SK-N-SH treated with all-trans-retinoic acid at 6 μM for 48 hours (cell line): ENCODE measurements around the gene ARID3B.

Experiments
- ARNTL ChIP-seq: fragments of 450-650 bp; formaldehyde crosslinking; IDR thresholded peaks from 2 replicates; pipeline ENCODE4 v1.5.0; 2020; ENCODE audit warnings: low read depth, mild to moderate bottlenecking, moderate library complexity, borderline replicate concordance
- ESRRG ChIP-seq: fragments of 250-450 bp; sonication (Bioruptor Pico); IDR thresholded peaks from 2 replicates; pipeline ENCODE4 v1.6.1; 2021; ENCODE audit warnings: mild to moderate bottlenecking
- GLIS3 ChIP-seq: fragments of 250-450 bp; sonication (Bioruptor Pico); IDR thresholded peaks from 2 replicates; pipeline ENCODE4 v1.5.0; 2020; ENCODE audit warnings: mild to moderate bottlenecking, moderate library complexity
- ISL1 ChIP-seq: fragments of 250-450 bp; sonication (Bioruptor Pico); IDR thresholded peaks from 2 replicates; pipeline ENCODE4 v2.1.2; 2022; ENCODE audit warnings: mild to moderate bottlenecking, moderate library complexity
- OSR1 ChIP-seq: fragments of 250-450 bp; sonication (Bioruptor Pico); IDR thresholded peaks from 2 replicates; pipeline ENCODE4 v1.8.0; 2022; ENCODE audit warnings: moderate library complexity, mild to moderate bottlenecking, inconsistent platforms
- PPARA ChIP-seq: fragments of 250-450 bp; sonication (Bioruptor Pico); IDR thresholded peaks from 2 replicates; pipeline ENCODE4 v1.5.0; 2020; ENCODE audit warnings: mild to moderate bottlenecking, borderline replicate concordance
- RARB ChIP-seq: fragments of 250-450 bp; sonication (Bioruptor Pico); IDR thresholded peaks from 2 replicates; pipeline ENCODE4 v1.8.0; 2021; ENCODE audit warnings: mild to moderate bottlenecking, moderate library complexity
- ZC3H10 ChIP-seq: fragments of 250-450 bp; sonication (Bioruptor Pico); IDR thresholded peaks from 2 replicates; pipeline ENCODE4 v1.5.1; 2021; ENCODE audit warnings: mild to moderate bottlenecking, moderate library complexity
- ZFP3 ChIP-seq: fragments of 250-450 bp; sonication (Bioruptor Pico); IDR thresholded peaks from 2 replicates; pipeline ENCODE4 v1.5.0; 2020; ENCODE audit warnings: mild to moderate bottlenecking, moderate library complexity
- ZFP30 ChIP-seq: fragments of 450-650 bp; formaldehyde crosslinking; IDR thresholded peaks from 2 replicates; pipeline ENCODE4 v1.5.0; 2022; ENCODE audit warnings: mild to moderate bottlenecking, moderate library complexity
- ZNF565 ChIP-seq: fragments of 450-650 bp; formaldehyde crosslinking; conservative IDR thresholded peaks from 2 replicates; pipeline ENCODE4 v1.5.0; 2020; ENCODE audit warnings: low read depth, mild to moderate bottlenecking, moderate library complexity
- ZNF70 ChIP-seq: fragments of 450-650 bp; formaldehyde crosslinking; IDR thresholded peaks from 2 replicates; pipeline ENCODE4 v1.5.0; 2020; ENCODE audit warnings: mild to moderate bottlenecking, moderate library complexity
- TF ChIP-seq, protein P1 (sequence below): fragments of 250-450 bp; sonication (Bioruptor Pico); IDR thresholded peaks from 2 replicates; pipeline ENCODE4 v1.8.0; 2020; ENCODE audit warnings: mild to moderate bottlenecking, moderate library complexity, borderline replicate concordance
- TF ChIP-seq, protein P2 (sequence below): fragments of 250-450 bp; sonication (Bioruptor Pico); IDR thresholded peaks from 2 replicates; pipeline ENCODE4 v1.5.1; 2020; ENCODE audit warnings: low read depth, mild to moderate bottlenecking, moderate library complexity

DNA sequence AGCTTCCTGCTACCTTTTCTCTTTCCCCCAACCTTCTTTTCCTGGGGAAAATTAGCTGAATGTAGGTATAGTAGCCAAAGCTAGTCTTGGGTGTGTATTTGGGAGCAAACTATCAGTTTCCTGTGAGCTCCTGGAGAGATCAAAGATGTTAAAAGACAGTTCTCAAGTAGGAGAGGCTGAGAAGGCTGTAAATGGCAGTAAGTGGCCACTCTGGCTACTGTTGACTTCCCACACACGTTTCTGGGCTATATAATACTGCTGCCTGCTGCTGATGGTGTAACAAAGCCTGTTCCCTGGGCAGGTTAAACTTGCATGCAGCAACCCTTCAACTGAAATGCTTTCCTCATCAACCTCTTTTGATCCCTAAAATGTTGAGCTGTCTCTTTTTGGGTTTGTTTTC lies 27.6 kb downstream of the ARID3B start:
- TF ChIP-seq ISL1 (CRISPR knock-in tag): no peak
- TF ChIP-seq, protein P1, sequence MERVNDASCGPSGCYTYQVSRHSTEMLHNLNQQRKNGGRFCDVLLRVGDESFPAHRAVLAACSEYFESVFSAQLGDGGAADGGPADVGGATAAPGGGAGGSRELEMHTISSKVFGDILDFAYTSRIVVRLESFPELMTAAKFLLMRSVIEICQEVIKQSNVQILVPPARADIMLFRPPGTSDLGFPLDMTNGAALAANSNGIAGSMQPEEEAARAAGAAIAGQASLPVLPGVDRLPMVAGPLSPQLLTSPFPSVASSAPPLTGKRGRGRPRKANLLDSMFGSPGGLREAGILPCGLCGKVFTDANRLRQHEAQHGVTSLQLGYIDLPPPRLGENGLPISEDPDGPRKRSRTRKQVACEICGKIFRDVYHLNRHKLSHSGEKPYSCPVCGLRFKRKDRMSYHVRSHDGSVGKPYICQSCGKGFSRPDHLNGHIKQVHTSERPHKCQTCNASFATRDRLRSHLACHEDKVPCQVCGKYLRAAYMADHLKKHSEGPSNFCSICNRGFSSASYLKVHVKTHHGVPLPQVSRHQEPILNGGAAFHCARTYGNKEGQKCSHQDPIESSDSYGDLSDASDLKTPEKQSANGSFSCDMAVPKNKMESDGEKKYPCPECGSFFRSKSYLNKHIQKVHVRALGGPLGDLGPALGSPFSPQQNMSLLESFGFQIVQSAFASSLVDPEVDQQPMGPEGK (CRISPR knock-in tag): no peak
- TF ChIP-seq RARB (CRISPR knock-in tag): no peak
- no peak for TF ChIP-seq ZFP30 (CRISPR knock-in tag)
- TF ChIP-seq PPARA: no peak
- TF ChIP-seq GLIS3: no peak
- TF ChIP-seq ESRRG (CRISPR knock-in tag): no peak
- TF ChIP-seq ZFP3 (CRISPR knock-in tag): no peak
- TF ChIP-seq ARNTL (CRISPR knock-in tag): no peak
- TF ChIP-seq ZC3H10 (CRISPR knock-in tag): no peak
- no peak for TF ChIP-seq ZNF565
- no peak for TF ChIP-seq ZNF70 (CRISPR knock-in tag)
- TF ChIP-seq, protein P2, sequence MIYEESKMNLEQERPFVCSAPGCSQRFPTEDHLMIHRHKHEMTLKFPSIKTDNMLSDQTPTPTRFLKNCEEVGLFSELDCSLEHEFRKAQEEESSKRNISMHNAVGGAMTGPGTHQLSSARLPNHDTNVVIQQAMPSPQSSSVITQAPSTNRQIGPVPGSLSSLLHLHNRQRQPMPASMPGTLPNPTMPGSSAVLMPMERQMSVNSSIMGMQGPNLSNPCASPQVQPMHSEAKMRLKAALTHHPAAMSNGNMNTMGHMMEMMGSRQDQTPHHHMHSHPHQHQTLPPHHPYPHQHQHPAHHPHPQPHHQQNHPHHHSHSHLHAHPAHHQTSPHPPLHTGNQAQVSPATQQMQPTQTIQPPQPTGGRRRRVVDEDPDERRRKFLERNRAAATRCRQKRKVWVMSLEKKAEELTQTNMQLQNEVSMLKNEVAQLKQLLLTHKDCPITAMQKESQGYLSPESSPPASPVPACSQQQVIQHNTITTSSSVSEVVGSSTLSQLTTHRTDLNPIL (CRISPR knock-in tag): no peak
- no peak for TF ChIP-seq OSR1 (CRISPR knock-in tag)
